ES-I3 (cell line): ENCODE data around the gene ZNF74.
"Not testable (repeated sequence)": the region's sequence is repeated elsewhere in the genome, so short reads cannot be mapped to it uniquely, and the experiment has no call there.

ENCODE experiments used
- H3K36me3 ChIP-seq: 2 replicates; pipeline ENCODE4 v1.6.1; 2013; ENCODE audit warnings: mild to moderate bottlenecking, low read length, control low read depth, moderate library complexity; ENCODE audit not compliant: insufficient read depth
- H3K4me1 ChIP-seq: 2 replicates; pipeline ENCODE4 v1.6.1; 2013; ENCODE audit warnings: mild to moderate bottlenecking, control low read depth, low read length; ENCODE audit not compliant: insufficient read depth
- H3K9ac ChIP-seq: 2 replicates; pipeline ENCODE4 v1.6.1; 2013; ENCODE audit warnings: low read depth, mild to moderate bottlenecking, low read length, moderate library complexity
- H3K9me3 ChIP-seq: 2 replicates; pipeline ENCODE4 v1.6.1; 2013; ENCODE audit warnings: mild to moderate bottlenecking, low read length, moderate library complexity; ENCODE audit not compliant: control insufficient read depth, insufficient read depth

The ZNF74 gene

GRCh38 chr22:20442485-20443284 lies 48.7 kb downstream of the ZNF74 start:
- Histone ChIP-seq H3K9ac (no peak overlapping the region), H3K9me3 (no peaks in the 10 kb centered on the region), H3K36me3 (no peaks in the 10 kb centered on the region), H3K4me1 (peaks cover 3% of the 10 kb centered on the region; the same call in 1 of the 2 replicates)

- Histone ChIP-seq H3K4me1 (no peaks in the 10 kb centered on the region), H3K9me3 (no peaks in the 10 kb centered on the region), H3K36me3 (no peaks in the 10 kb centered on the region), H3K9ac (no peak overlapping the region)
Observed at GRCh38 chr22:20444325-20444724, 50.4 kb downstream of the ZNF74 start.

- H3K36me3 ChIP-seq: no peaks in the 10 kb centered on the region
- H3K4me1 ChIP-seq: no peaks in the 10 kb centered on the region
- no peaks in the 10 kb centered on the region for H3K9me3 ChIP-seq
- H3K9ac ChIP-seq: no peak overlapping the region
Observed at GRCh38 chr22:20446383-20446970, 52.5 kb downstream of the ZNF74 start.

- no peaks in the 10 kb centered on the region for H3K4me1 ChIP-seq
- no peaks in the 10 kb centered on the region for H3K9me3 ChIP-seq
- H3K9ac ChIP-seq: no peak overlapping the region
- H3K36me3 ChIP-seq: no peaks in the 10 kb centered on the region
Observed at GRCh38 chr22:20448630-20449029, 54.7 kb downstream of the ZNF74 start.

GRCh38 chr22:20449819-20450550 lies 56.0 kb downstream of the ZNF74 start:
- Histone ChIP-seq H3K9ac (no peak overlapping the region), H3K36me3 (no peaks in the 10 kb centered on the region), H3K4me1 (no peaks in the 10 kb centered on the region), H3K9me3 (no peaks in the 10 kb centered on the region)

- Histone ChIP-seq H3K9ac (no peak overlapping the region), H3K9me3 (no peaks in the 10 kb centered on the region), H3K4me1 (no peaks in the 10 kb centered on the region), H3K36me3 (no peaks in the 10 kb centered on the region)
Observed at GRCh38 chr22:20450551-20450906, 56.6 kb downstream of the ZNF74 start.

GRCh38 chr22:20451129-20451778 lies 57.3 kb downstream of the ZNF74 start:
- not testable (repeated sequence) for H3K36me3 ChIP-seq, H3K4me1 ChIP-seq, H3K9me3 ChIP-seq, H3K9ac ChIP-seq

GRCh38 chr22:20451920-20452319 lies 58.0 kb downstream of the ZNF74 start:
- no peaks in the 10 kb centered on the region for H3K9me3 ChIP-seq
- H3K4me1 ChIP-seq: no peaks in the 10 kb centered on the region
- H3K9ac ChIP-seq: no peak overlapping the region
- no peaks in the 10 kb centered on the region for H3K36me3 ChIP-seq

GRCh38 chr22:20453222-20453621 lies 59.3 kb downstream of the ZNF74 start:
- Histone ChIP-seq H3K9ac (no peak overlapping the region), H3K9me3 (no peaks in the 10 kb centered on the region), H3K36me3 (no peaks in the 10 kb centered on the region), H3K4me1 (no peaks in the 10 kb centered on the region)

- no peak overlapping the region for H3K9ac ChIP-seq
- H3K36me3 ChIP-seq: no peaks in the 10 kb centered on the region
- no peaks in the 10 kb centered on the region for H3K4me1 ChIP-seq
- H3K9me3 ChIP-seq: no peaks in the 10 kb centered on the region
Observed at GRCh38 chr22:20455709-20456063, 61.7 kb downstream of the ZNF74 start.

- Histone ChIP-seq H3K36me3 (no peaks in the 10 kb centered on the region), H3K9ac (no peak overlapping the region), H3K4me1 (no peaks in the 10 kb centered on the region)
Observed at GRCh38 chr22:20456064-20456721, 62.2 kb downstream of the ZNF74 start.

GRCh38 chr22:20456722-20457076 lies 62.7 kb downstream of the ZNF74 start:
- no peaks in the 10 kb centered on the region for H3K9me3 ChIP-seq
- H3K9ac ChIP-seq: no peak overlapping the region

More at GRCh38 chr22:20456064-20456721, 62.2 kb downstream of the ZNF74 start:
- H3K9me3 ChIP-seq: no peaks in the 10 kb centered on the region

GRCh38 chr22:20457506-20458240 lies 63.7 kb downstream of the ZNF74 start:
- no peak overlapping the region for H3K9ac ChIP-seq
- no peaks in the 10 kb centered on the region for H3K4me1 ChIP-seq
- no peaks in the 10 kb centered on the region for H3K9me3 ChIP-seq
- no peaks in the 10 kb centered on the region for H3K36me3 ChIP-seq

More at GRCh38 chr22:20456722-20457076, 62.7 kb downstream of the ZNF74 start:
- H3K36me3 ChIP-seq: no peaks in the 10 kb centered on the region
- H3K4me1 ChIP-seq: no peaks in the 10 kb centered on the region
